NCI-H2171 treated with DMSO at 0.1 percent for 48 hours (cell line): ENCODE results near the gene CNTN5.
"Not testable (repeated sequence)": the region's sequence is repeated elsewhere in the genome, so short reads cannot be mapped to it uniquely, and the experiment has no call there.

Experiments used
- DNase-seq: peaks from one replicate; lab custom pipeline; 2025; lab: John Stamatoyannopoulos, UW

Gene CNTN5

DNA sequence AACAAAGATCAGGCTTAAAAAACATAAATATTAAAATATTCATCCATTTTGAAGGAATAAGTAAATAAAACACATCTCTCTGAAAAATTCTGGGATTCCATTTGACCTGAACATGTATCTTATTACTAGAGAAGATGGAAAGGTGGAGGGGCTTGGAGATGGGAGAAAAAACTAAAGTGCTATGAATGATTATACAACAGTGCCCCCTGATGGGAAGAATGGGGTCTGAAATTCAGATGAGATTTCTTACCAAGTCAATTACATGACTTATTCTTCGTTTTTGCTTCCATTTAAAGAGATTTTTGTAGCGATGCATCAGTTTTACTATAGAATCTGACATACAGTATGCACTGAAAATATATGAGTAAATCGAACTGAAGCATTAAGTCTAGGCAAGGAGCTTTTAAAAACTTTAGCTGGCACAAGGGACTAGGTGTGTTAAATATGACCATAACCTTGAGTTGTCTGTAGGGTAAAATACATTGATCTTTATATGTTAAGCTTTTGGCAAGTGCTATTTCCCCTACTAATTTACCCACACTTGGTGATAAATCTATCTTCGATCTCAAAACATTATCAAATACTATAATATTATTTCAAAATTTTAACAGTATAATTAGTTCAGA is 718.8 kb downstream of the CNTN5 start:
- DNase-seq, result peak; percentile 86

DNA sequence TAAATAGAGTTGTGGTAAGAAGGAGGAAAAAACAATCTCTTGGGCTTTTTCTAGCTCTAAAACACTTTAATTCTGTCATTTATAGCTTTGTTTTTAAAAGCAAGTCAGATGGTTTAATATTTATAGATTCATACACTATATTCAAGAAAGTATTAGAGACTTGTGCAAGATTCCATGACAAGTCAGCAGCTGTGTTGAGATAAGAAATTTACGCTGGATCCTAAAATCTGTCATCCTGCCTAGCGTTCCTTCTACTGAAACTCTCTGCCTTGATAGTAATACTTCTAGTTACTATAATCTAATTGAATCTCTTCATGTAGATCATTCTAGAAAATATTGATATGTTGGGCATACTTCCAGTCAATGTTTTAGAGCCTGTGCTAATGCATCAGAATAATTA is 721.8 kb downstream of the CNTN5 start:
- DNase-seq, result no peak

DNA sequence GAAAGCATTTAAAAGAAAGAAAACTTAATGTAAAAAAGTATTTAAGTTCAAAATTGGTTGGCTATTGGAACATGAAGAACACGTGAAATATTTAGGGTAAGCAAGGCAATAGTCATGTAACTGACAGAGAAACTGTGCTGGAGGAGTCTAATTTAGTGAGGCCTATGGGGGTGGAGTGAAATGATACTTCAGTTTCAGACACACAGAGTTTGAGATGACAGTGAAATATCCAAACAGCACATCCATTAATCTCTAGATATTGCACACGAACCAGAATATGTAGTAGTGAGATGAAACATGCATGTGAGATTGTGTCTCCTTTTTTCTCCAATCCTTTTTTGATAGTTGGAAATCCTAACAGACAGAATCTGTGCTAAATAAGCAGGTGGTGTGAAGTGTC is 739.0 kb downstream of the CNTN5 start:
- DNase-seq, result no peak

DNA sequence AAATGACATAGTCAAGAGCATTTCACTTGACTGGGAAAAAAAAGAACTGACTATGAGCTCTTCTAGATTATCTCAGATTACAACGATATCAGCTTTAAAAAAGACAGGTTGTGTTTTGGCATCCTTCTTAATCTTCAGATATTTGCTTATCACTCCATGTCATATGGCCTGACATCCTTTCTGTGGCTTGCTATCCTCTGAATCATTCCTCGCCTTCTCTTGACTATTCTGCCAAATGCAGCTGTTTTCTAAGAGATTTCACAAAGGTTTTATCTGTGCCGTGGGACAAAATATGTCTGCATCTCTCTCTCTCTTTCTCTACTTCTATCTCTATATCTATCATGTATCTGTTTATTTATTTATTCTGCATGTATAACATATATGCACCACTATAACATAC is 746.1 kb downstream of the CNTN5 start:
- no peak for DNase-seq

DNA sequence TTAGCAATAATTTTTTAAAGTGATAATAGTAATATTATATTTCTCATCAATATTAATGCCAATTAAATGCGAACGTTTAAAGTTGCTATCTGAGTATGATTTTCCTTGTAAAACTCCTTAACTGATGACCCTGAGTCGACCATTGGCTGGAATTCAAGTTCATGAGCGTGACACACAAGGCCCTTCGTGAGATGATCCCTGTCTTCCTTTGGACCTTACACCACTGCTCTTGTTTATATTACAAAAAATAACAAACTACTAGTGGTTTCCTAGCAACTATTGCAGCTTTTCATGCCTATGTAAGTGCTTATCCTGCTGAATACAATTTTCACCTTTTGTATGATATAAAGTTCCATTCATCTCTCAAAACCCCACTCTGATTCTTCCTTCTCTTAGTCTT is 752.9 kb downstream of the CNTN5 start:
- no peak for DNase-seq

DNA sequence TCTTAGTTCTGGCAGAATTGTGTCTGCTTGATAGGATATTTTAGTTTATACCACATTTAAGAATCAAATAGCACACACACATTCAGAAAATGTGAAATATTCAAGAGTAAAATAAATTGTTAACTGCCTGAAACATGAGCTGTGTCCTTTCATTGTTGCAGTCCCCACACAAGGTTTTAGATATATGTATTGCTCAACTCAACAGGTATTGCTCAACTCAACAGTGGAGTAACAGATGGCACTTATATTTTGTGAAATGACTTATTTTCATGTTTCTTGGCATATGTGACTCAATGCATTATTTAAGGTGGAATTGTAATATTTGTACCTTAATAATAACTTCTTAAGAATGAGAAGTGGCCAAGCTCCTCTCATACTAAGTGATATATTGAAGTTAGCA is 760.3 kb downstream of the CNTN5 start:
- no peak for DNase-seq

DNA sequence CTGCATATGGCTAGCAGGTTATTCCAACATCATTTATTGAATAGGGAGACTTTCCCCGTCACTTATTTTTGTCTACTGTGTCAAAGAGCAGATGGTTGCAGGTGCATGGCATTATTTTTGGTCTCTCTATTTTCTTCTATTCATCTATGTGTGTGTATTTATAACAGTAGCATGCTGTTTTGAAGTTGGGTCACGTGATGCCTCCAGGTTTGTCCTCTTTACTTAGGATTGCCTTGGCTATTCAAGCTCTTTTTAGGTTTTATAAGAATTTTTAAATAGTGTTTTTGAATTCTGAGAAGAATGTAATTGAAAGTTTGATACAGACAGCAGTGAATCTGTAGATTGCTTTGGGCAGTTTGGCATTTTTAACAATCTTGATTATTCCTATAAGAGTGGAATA is 770.6 kb downstream of the CNTN5 start:
- DNase-seq, result no peak

DNA sequence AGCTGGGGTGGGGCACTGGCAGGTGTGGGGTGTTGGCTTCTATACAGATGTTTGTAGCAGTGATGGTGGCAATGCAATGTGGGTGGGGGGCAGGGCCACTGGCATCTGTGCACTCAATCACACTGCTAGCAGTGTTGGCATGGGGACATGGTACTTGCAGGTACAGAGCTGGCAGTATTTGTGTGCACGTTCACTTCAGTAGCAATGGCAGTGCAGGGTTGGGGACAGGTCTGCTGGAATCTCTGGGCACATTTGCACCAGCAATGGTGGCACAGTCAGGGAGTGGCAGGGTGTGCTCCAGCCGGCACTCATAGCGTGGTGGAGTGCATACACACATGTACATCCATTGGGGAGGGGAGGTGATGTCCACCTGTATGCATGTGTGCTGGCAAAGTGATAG is 775.2 kb downstream of the CNTN5 start:
- DNase-seq, result no peak

DNA sequence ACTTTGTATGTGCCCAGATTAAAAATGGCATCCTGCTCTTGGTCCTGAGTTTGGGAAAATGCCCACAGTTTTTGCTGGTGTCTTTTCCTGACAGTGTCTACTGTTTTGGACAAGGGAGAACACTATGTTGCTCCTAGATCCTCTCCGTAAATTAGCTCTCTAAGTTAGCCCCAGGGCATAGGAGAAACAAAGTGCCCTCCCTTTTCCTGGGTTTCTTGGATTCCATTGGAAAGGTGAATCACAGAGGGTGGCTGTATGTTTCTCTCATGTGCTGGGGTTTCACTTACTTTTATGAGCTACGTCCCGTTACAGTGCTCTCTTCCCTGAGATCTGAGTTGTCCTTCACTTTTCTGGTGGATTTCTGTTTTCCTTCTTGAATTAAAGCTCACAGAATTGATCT is 782.8 kb downstream of the CNTN5 start:
- DNase-seq, result no peak

DNA sequence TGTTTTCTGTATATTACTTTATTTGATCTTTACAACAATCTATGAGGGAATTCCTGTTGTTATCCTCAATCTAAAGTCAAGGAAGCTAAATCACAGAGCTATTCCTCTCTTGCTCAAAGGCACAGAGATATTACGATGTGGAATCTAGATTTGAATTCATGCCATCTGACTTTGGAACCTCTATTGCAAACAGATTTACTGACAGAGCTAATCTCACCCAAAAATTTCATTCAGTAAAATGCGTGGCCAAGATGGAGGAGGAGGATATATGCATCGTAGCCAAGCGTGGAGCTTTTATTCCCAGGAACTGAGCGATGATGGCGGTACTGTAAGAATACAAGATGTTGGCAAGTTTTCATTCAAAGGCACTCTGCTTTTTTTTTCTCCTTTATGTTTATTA is 791.8 kb downstream of the CNTN5 start:
- no peak for DNase-seq

DNA sequence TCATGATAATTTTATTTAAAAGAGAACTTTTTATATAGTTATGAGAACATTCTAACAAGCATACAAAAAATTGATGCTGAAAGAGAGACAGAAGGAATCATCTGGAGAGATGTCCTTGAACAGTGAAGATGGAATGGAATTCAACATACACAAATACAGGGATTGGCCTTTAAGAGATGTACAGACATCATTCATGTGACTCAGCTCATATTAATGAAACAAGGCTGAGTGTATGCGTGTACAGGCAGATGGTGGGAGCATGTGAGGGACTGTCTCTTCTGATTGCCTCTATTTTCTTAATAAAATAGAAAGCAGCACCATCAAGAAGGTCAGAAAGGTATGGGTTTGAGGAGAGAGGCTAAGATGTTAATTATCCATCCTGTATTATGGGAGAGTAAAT is 793.3 kb downstream of the CNTN5 start:
- DNase-seq, result no peak

DNA sequence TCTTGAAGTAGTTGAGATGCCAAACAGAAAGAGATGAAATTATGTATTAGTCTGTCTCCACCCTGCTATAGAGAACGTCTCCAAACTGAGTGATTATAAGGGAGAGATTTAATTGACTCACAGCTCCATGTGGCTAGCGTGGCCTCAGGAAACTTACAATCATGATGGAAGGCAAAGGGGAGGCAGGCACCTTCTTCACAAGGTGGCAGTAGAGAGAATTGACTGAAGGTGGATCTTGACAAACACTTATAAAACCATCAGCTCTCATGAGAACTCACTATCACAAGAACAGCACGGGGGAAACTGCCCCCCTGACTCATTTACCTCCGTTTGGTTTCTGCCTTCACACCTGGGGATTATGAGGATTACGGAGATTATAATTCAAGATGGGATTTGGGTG is 794.0 kb downstream of the CNTN5 start:
- no peak for DNase-seq

DNA sequence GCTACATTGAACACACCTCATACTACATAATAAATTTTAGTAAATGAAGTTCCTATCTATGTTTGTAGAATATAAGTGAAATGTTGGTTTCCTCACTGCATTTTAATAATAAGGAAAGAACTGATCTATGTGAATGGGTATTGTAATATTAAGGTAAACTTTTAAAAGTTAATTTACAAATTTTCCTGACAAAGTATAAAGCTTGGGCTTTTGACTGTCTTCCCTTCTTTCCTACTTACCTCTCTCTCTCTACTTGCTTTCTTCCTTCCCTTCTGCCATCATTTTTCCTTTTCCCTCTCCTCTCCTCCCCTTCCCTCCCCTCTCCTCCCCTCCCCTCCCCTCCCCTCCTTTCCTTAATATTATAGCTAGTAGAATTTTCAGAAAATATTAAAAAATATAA is 798.2 kb downstream of the CNTN5 start:
- DNase-seq, result no peak

DNA sequence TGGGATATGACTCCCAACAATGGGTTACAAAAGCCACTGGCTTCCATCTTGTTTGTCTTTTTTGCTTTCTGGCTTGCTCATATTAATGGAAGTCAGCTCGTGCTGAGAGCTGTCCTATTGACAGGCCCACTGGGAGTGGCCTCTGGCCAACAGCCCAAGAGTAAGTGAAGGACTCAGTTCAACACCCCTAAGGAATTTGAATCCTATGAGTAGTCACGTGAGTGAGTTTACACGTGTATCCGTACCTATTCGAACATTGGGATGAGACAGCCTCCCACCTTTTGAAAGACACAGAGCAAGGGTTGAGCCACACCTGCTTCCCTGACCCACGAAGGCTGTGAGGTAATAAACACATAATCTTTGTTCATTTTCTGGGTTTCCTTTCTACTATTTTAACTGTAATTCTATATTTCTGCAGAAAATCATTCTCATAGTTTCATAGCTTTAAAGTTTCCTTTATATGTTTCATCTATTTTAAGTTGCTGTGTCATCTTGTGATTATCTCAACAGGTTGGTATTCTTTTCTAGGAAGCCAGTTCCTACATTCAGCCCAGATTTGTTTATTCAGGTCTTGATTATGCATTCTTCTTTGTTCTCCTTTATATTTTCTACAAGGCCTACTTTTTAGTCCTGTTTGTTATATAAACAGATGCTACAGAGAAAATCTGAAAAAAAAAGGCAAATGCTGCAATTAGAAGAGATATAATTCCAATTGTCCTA is 802.3 kb downstream of the CNTN5 start:
- DNase-seq, result no peak

DNA sequence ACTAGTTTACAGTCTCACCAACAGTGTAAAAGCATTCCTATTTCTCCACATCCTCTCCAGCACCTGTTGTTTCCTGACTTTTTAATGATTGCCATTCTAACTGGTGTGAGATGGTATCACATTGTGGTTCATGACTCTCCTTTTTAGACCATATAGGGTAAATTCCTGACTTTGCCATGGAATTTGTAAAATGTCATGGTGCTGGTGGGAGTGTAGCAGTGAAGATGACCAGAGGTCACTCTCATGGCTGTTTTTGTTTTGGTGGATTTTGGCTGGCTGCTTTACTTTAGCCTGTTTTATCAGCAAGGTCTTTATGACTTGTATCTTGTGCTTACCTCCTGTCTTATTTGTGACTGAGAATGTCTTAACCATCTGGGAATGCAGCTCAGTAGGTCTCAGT is 816.0 kb downstream of the CNTN5 start:
- DNase-seq, result not testable (repeated sequence)

DNA sequence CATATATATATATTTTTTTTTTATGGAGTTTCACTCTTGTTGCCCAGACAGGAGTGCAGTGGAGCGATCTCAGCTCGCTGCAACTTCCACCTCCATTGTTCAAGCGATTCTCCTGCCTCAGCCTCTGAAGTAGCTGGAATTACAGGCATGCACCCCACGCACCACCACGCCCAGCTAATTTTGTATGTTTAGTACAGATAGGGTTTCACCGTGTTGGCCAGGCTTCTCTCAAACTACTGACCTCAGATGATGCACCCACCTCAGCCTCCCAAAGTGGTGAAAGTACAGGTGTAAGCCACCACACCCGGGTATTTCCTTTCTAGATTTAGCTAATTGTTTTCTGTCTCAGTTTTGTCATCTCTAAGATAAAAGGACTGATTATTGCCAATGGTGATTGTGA is 821.1 kb downstream of the CNTN5 start:
- no peak for DNase-seq

DNA sequence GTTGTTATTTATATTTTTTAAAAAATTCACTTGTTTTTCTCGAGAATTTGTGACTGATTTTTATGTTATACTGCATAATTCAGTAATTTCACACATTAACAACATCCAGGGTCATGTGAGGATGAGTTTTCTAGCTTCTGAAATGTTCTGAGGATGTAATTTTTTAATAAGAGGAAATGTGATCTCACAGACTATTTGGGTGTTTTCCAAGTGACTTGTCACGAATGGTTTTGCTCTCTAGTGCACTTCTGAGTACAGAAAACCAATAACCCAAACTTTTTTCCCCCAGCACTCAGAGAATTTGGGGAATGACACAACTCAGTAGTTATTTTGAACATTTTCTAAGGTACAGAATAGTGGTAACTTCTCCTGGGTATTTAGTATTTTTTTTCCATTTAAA is 845.2 kb downstream of the CNTN5 start:
- peak; percentile 46 for DNase-seq

DNA sequence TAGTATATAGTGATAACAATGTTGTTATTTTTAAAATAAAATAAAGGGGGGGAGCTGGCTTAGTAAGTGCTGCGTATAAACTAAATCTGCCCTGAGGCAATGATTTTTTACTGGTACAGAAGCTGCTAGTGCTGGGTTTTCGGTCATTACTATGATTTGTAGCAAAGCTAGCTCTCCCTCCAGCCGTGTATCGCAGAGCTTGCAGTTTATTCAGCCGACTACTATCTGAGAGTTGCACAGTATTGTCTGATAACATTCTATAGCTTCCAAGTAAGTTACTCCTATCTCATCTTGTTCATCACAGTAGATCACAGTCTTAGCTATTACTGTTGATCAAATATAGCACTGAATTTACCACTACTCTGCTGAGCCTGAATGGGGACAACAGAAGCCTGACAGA is 860.9 kb downstream of the CNTN5 start:
- DNase-seq, result no peak

DNA sequence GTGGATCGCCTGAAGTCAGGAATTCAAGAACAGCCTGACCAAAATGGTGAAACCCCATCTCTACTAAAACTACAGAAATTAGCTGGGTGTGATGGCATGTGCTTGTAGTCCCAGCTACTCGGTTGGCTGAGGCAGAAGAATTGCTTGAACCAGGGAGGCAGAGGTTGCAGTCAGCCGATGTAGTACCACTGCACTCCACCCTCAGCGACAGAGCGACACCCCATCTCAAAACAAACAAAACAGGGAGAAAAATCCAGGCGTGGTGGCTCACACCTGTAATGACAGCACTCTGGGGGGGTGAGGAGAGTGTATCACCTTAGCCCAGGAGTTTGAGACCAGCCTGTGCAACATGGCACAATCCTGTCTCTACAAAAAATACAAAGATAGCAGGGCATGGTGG is 864.0 kb downstream of the CNTN5 start:
- no peak for DNase-seq

DNA sequence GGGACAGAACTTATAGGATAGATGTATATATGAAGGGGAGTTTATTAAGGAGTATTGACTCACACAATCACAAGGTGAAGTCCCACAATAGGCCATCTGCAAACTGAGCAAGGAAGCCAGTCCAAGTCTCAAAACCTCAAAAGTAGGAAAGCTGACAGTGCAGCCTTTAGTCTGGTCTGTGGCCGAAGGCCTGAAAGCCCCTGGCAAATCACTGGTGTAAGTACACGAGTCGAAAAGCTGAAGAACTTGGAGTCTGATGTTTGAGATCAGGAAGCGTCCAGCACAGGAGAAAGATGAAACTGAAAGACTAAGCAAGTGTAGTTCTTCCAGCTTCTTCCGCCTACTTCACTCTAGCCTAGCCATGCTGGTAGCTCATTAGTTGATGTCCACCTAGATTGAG is 866.7 kb downstream of the CNTN5 start:
- no peak for DNase-seq

DNA sequence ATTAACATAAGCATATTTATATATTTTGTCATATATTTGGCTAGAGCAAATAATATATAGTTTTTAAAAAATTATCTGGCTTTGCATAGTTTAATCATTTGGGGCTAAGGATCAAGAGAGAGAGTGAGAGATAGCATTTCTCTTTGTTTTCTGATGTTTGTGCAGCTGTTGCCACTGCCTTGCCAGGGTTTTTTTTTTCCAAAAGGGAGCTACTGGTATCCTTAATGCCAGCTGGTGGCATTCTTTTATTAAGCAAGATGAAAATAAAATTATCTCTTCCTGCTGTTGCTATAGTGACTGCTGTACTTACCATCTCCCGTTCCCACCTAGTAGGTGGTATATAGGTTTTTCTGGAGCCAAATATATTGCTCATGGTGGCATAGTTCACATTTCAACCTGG is 873.1 kb downstream of the CNTN5 start:
- DNase-seq, result peak; percentile 77

DNA sequence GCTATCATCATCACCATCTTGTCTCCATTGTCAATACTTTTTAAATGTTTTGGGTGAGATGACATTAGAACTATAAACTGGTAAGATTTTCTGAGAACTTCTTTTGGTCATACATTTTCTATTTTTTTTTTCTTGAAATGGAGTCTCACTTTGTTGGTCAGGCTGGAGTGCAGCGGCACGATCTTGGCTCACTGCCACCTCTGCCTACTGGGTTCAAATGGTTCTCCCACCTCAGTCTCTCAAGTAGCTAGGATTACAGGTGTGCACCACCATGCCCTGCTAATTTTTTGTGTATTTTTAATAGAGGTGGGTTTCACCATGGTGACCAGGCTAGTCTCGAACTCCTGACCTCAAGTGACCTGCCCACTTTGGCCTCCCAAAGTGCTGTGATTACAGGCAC is 880.4 kb downstream of the CNTN5 start:
- no peak for DNase-seq

DNA sequence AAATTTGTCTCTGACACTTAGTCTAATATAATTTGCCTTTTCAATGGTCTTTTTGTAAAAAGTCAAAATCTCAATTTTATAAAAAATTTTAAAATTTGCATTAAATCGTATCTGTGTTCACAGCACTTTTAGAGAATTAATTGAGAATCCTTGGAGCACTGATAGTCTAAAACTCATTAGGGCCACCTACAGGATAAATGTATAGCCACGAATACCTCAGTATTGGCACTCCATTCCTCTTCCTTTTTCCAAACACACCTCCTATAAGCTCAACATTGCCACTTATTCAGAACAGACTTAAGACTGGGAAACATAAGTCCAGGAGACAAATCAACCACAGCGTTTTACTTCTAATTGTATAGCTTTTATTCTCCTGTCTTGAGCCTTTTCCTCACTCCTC is 890.4 kb downstream of the CNTN5 start:
- DNase-seq, result no peak

DNA sequence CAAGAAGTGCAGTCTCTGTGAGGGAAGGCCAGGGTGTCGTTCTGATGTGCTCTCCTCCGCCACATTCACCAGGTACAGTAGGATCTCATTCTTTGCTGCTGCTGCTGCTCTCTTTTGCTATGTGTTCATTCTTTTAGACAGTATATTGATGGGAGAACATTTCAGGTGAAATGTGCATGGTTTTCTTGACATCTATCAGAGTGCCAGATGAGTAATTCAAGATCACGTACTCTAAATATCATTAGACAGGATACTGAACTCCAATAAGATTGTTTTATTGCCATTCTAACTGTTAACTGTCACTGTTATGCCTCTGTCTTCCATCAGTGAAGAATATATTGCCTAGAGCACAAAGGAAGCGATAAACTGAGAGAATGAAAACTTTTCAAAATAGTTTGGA is 895.3 kb downstream of the CNTN5 start:
- no peak for DNase-seq
